GM23338 (cell line): ENCODE data around the gene CDC45. TPM values are rescaled to one million over a fixed set of nuclear protein-coding genes. Genes with fewer than 3 reads are reported as not detected.

Source experiments
- ATAC-seq: fragments of 200-7000 bp; cut with Tn5 transposase; 3 replicates; pipeline ENCODE4 v1.9.1; 2020
- DNase-seq: peaks from one replicate; pipeline ENCODE4 v3.0.0-alpha.2; 2015; ENCODE audit warnings: low spot score
- H2AFZ ChIP-seq: fragments of 200-600 bp; sonication (generic); 2 replicates; pipeline ENCODE4 v1.8.0; 2016; ENCODE audit warnings: antibody characterized with exemption, mild to moderate bottlenecking, moderate library complexity
- H3F3A ChIP-seq: fragments of 200-600 bp; sonication (generic); replicated peaks from 2 replicates; pipeline ENCODE4 v1.8.0; 2017; ENCODE audit warnings: antibody characterized with exemption, mixed run types, low read depth
- H3K27ac ChIP-seq: fragments of 200-600 bp; sonication (generic); 2 replicates; pipeline ENCODE4 v1.6.1; 2016; ENCODE audit warnings: low read depth
- H3K27me3 ChIP-seq: fragments of 200-600 bp; sonication (generic); 2 replicates; pipeline ENCODE4 v1.8.0; 2016; ENCODE audit warnings: mild to moderate bottlenecking, mixed run types, moderate library complexity; ENCODE audit not compliant: insufficient read depth
- H3K36me3 ChIP-seq: fragments of 200-600 bp; sonication (generic); 2 replicates; pipeline ENCODE4 v1.8.0; 2016; ENCODE audit warnings: mild to moderate bottlenecking; ENCODE audit not compliant: insufficient read depth
- H3K4me1 ChIP-seq: fragments of 200-600 bp; sonication (generic); 2 replicates; pipeline ENCODE4 v1.8.0; 2016; ENCODE audit warnings: mild to moderate bottlenecking, moderate library complexity; ENCODE audit not compliant: insufficient read depth
- H3K4me2 ChIP-seq: fragments of 200-600 bp; sonication (generic); 2 replicates; pipeline ENCODE4 v1.7.1; 2017; ENCODE audit warnings: mixed run types
- H3K4me3 ChIP-seq: fragments of 200-600 bp; sonication (generic); 2 replicates; pipeline ENCODE4 v1.6.1; 2016; ENCODE audit warnings: mixed run types
- H3K79me2 ChIP-seq: fragments of 200-600 bp; sonication (generic); replicated peaks from 2 replicates; pipeline ENCODE4 v1.8.0; 2017; ENCODE audit warnings: mild to moderate bottlenecking; ENCODE audit not compliant: insufficient read depth
- H3K9me2 ChIP-seq: fragments of 200-600 bp; sonication (generic); 2 replicates; pipeline ENCODE4 v1.8.0; 2017; ENCODE audit not compliant: insufficient read depth
- H4K20me1 ChIP-seq: fragments of 200-600 bp; sonication (generic); replicated peaks from 2 replicates; pipeline ENCODE4 v1.8.0; 2017; ENCODE audit warnings: mild to moderate bottlenecking; ENCODE audit not compliant: insufficient read depth
- H3K27ac Mint-ChIP-seq: 2 replicates; pipeline ENCODE4 v1.8.0; 2020; ENCODE audit warnings: inconsistent platforms, mild to moderate bottlenecking, moderate library complexity, mixed read lengths
- H3K27me3 Mint-ChIP-seq: 3 replicates; pipeline ENCODE4 v1.8.0; 2022; ENCODE audit warnings: low read depth, mild to moderate bottlenecking, moderate library complexity, mixed read lengths, inconsistent platforms; ENCODE audit not compliant: insufficient read depth, poor library complexity
- H3K36me3 Mint-ChIP-seq: 3 replicates; pipeline ENCODE4 v1.8.0; 2021; ENCODE audit warnings: low read depth, mild to moderate bottlenecking, inconsistent platforms, moderate library complexity, mixed read lengths
- H3K4me1 Mint-ChIP-seq: 3 replicates; pipeline ENCODE4 v1.8.0; 2020; ENCODE audit warnings: mild to moderate bottlenecking, inconsistent platforms, mixed read lengths
- H3K4me3 Mint-ChIP-seq: 3 replicates; pipeline ENCODE4 v1.8.0; 2021; ENCODE audit warnings: moderate library complexity, mild to moderate bottlenecking, inconsistent platforms, mixed read lengths
- H3K9me3 Mint-ChIP-seq: 3 replicates; pipeline ENCODE4 v1.8.0; 2020; ENCODE audit warnings: moderate library complexity, mild to moderate bottlenecking, inconsistent platforms, mixed read lengths
- CREB1 ChIP-seq: fragments of 250-450 bp; sonication (Bioruptor Pico); IDR thresholded peaks from 2 replicates; pipeline ENCODE4 v1.5.0; 2020; ENCODE audit warnings: low read depth, mild to moderate bottlenecking, moderate library complexity
- CTCF ChIP-seq, 2 experiments: fragments of 200-600 bp in 1 of 2; sonication (generic) in 1 of 2; conservative IDR thresholded peaks; 2 replicates each; pipeline versions ENCODE4 v1.5.1 to v1.6.1; 2016 to 2017; ENCODE audit warnings: antibody characterized with exemption in 2 of 2, low read depth in 2 of 2, mild to moderate bottlenecking in 2 of 2, moderate library complexity in 1 of 2
- EZH2 ChIP-seq: fragments of 200-600 bp; sonication (generic); IDR thresholded peaks from one replicate; pipeline ENCODE4 v1.8.0; 2017; ENCODE audit warnings: antibody characterized with exemption, mild to moderate bottlenecking, low read depth; ENCODE audit not compliant: unreplicated experiment
- EZH2phosphoT487 ChIP-seq: fragments of 200-600 bp; sonication (generic); IDR thresholded peaks from one replicate; pipeline ENCODE4 v1.8.1; 2018; ENCODE audit warnings: antibody characterized with exemption; ENCODE audit not compliant: unreplicated experiment
- JUNB ChIP-seq: IDR thresholded peaks from one replicate; pipeline ENCODE4 v1.6.1; 2016; ENCODE audit warnings: antibody characterized with exemption; ENCODE audit not compliant: unreplicated experiment
- NANOG ChIP-seq: IDR thresholded peaks from 2 replicates; pipeline ENCODE4 v1.6.1; 2016; ENCODE audit warnings: antibody characterized with exemption, borderline replicate concordance
- POLR2AphosphoS5 ChIP-seq: IDR thresholded peaks from 2 replicates; pipeline ENCODE4 v1.6.1; 2016; ENCODE audit warnings: antibody characterized with exemption, low read depth
- STAT1 ChIP-seq: IDR thresholded peaks from one replicate; pipeline ENCODE4 v1.6.1; 2016; ENCODE audit warnings: antibody characterized with exemption; ENCODE audit not compliant: unreplicated experiment
- ZNF114 ChIP-seq: fragments of 250-450 bp; sonication (Bioruptor Pico); IDR thresholded peaks from 2 replicates; pipeline ENCODE4 v1.5.0; 2020; ENCODE audit warnings: mild to moderate bottlenecking, moderate library complexity
- ZNF331 ChIP-seq: fragments of 250-450 bp; sonication (Bioruptor Pico); IDR thresholded peaks from 2 replicates; pipeline ENCODE4 v1.5.0; 2020; ENCODE audit warnings: low read depth, mild to moderate bottlenecking, moderate library complexity
- polyA plus RNA-seq: library from polyadenylated mRNA; unstranded; fragments of >200 nt; fragmentation: Nextera tagmentation; extraction: Ambion mirVana; gene quantifications from 2 replicates; pipeline ENCODE4 v1.2.1, GENCODE V29; 2016
- total RNA-seq: library from RNA; depleted of rRNA; stranded (reverse); fragments of >200 nt; shearing (Covaris generic); gene quantifications from 2 replicates; pipeline ENCODE4 v1.2.3, GENCODE V29; 2014
- TF ChIP-seq, protein P1 (sequence below): IDR thresholded peaks from one replicate; pipeline ENCODE4 v1.6.1; 2018; ENCODE audit warnings: antibody characterized with exemption; ENCODE audit not compliant: unreplicated experiment
- TF ChIP-seq, protein P2 (sequence below): fragments of 250-450 bp; sonication (Bioruptor Pico); IDR thresholded peaks from 2 replicates; pipeline ENCODE4 v1.5.0; 2020; ENCODE audit warnings: mild to moderate bottlenecking, moderate library complexity
- TF ChIP-seq, protein P3 (sequence below): IDR thresholded peaks from 2 replicates; pipeline ENCODE4 v1.6.1; 2016; ENCODE audit warnings: antibody characterized with exemption

The CDC45 gene
- total and polyA plus RNA-seq, 2 experiments from 2014 or later: 29.0 to 30.3 TPM

- Histone ChIP-seq H3F3A (no peaks in the 10 kb centered on the region), H3K36me3 (peaks cover 33% of the 10 kb centered on the region), H3K4me3 (no peak overlapping the region), H4K20me1 (peaks cover 10% of the 10 kb centered on the region), H3K27me3 (no peaks in the 10 kb centered on the region), H3K27ac (no peak overlapping the region), H2AFZ (no peak overlapping the region), H3K4me2 (no peak overlapping the region), H3K9me2 (no peaks in the 10 kb centered on the region), H3K4me1 (no peaks in the 10 kb centered on the region), H3K79me2 (peaks cover 3% of the 10 kb centered on the region)
- ATAC-seq (no peak), DNase-seq (no peak)
- TF ChIP-seq ZNF114 (no peak), STAT1 (no peak), CTCF (conservative IDR thresholded peaks at IDR 0.05; ENCODE audit: low read depth in 2 of 2) (no peak), JUNB (no peak), EZH2 (no peak), EZH2phosphoT487 (no peak), POLR2AphosphoS5 (no peak), NANOG (no peak), ZNF331 (CRISPR knock-in tag) (no peak), CREB1 (CRISPR knock-in tag) (no peak)
- TF ChIP-seq, protein P1, sequence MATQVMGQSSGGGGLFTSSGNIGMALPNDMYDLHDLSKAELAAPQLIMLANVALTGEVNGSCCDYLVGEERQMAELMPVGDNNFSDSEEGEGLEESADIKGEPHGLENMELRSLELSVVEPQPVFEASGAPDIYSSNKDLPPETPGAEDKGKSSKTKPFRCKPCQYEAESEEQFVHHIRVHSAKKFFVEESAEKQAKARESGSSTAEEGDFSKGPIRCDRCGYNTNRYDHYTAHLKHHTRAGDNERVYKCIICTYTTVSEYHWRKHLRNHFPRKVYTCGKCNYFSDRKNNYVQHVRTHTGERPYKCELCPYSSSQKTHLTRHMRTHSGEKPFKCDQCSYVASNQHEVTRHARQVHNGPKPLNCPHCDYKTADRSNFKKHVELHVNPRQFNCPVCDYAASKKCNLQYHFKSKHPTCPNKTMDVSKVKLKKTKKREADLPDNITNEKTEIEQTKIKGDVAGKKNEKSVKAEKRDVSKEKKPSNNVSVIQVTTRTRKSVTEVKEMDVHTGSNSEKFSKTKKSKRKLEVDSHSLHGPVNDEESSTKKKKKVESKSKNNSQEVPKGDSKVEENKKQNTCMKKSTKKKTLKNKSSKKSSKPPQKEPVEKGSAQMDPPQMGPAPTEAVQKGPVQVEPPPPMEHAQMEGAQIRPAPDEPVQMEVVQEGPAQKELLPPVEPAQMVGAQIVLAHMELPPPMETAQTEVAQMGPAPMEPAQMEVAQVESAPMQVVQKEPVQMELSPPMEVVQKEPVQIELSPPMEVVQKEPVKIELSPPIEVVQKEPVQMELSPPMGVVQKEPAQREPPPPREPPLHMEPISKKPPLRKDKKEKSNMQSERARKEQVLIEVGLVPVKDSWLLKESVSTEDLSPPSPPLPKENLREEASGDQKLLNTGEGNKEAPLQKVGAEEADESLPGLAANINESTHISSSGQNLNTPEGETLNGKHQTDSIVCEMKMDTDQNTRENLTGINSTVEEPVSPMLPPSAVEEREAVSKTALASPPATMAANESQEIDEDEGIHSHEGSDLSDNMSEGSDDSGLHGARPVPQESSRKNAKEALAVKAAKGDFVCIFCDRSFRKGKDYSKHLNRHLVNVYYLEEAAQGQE: no peak
- TF ChIP-seq, protein P2, sequence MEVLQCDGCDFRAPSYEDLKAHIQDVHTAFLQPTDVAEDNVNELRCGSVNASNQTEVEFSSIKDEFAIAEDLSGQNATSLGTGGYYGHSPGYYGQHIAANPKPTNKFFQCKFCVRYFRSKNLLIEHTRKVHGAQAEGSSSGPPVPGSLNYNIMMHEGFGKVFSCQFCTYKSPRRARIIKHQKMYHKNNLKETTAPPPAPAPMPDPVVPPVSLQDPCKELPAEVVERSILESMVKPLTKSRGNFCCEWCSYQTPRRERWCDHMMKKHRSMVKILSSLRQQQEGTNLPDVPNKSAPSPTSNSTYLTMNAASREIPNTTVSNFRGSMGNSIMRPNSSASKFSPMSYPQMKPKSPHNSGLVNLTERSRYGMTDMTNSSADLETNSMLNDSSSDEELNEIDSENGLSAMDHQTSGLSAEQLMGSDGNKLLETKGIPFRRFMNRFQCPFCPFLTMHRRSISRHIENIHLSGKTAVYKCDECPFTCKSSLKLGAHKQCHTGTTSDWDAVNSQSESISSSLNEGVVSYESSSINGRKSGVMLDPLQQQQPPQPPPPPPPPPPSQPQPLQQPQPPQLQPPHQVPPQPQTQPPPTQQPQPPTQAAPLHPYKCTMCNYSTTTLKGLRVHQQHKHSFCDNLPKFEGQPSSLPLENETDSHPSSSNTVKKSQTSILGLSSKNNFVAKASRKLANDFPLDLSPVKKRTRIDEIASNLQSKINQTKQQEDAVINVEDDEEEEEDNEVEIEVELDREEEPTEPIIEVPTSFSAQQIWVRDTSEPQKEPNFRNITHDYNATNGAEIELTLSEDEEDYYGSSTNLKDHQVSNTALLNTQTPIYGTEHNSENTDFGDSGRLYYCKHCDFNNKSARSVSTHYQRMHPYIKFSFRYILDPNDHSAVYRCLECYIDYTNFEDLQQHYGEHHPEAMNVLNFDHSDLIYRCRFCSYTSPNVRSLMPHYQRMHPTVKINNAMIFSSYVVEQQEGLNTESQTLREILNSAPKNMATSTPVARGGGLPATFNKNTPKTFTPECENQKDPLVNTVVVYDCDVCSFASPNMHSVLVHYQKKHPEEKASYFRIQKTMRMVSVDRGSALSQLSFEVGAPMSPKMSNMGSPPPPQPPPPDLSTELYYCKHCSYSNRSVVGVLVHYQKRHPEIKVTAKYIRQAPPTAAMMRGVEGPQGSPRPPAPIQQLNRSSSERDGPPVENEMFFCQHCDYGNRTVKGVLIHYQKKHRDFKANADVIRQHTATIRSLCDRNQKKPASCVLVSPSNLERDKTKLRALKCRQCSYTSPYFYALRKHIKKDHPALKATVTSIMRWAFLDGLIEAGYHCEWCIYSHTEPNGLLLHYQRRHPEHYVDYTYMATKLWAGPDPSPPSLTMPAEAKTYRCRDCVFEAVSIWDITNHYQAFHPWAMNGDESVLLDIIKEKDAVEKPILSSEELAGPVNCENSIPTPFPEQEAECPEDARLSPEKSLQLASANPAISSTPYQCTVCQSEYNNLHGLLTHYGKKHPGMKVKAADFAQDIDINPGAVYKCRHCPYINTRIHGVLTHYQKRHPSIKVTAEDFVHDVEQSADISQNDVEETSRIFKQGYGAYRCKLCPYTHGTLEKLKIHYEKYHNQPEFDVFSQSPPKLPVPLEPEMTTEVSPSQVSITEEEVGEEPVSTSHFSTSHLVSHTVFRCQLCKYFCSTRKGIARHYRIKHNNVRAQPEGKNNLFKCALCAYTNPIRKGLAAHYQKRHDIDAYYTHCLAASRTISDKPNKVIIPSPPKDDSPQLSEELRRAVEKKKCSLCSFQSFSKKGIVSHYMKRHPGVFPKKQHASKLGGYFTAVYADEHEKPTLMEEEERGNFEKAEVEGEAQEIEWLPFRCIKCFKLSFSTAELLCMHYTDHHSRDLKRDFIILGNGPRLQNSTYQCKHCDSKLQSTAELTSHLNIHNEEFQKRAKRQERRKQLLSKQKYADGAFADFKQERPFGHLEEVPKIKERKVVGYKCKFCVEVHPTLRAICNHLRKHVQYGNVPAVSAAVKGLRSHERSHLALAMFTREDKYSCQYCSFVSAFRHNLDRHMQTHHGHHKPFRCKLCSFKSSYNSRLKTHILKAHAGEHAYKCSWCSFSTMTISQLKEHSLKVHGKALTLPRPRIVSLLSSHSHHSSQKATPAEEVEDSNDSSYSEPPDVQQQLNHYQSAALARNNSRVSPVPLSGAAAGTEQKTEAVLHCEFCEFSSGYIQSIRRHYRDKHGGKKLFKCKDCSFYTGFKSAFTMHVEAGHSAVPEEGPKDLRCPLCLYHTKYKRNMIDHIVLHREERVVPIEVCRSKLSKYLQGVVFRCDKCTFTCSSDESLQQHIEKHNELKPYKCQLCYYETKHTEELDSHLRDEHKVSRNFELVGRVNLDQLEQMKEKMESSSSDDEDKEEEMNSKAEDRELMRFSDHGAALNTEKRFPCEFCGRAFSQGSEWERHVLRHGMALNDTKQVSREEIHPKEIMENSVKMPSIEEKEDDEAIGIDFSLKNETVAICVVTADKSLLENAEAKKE (CRISPR knock-in tag): no peak
- TF ChIP-seq, protein P3, sequence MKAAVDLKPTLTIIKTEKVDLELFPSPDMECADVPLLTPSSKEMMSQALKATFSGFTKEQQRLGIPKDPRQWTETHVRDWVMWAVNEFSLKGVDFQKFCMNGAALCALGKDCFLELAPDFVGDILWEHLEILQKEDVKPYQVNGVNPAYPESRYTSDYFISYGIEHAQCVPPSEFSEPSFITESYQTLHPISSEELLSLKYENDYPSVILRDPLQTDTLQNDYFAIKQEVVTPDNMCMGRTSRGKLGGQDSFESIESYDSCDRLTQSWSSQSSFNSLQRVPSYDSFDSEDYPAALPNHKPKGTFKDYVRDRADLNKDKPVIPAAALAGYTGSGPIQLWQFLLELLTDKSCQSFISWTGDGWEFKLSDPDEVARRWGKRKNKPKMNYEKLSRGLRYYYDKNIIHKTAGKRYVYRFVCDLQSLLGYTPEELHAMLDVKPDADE: no peak
- peaks cover 55% of the 10 kb centered on the region for H3K36me3 Mint-ChIP-seq
- no peaks in the 10 kb centered on the region for H3K9me3 Mint-ChIP-seq
- H3K4me1 Mint-ChIP-seq: no peaks in the 10 kb centered on the region
- no peak overlapping the region for H3K27ac Mint-ChIP-seq
- H3K27me3 Mint-ChIP-seq: no peaks in the 10 kb centered on the region
- no peak overlapping the region for H3K4me3 Mint-ChIP-seq
These were observed 8.6 kb downstream of the CDC45 start for GRCh38 chr22:19488285-19488684.
